Uterus (tissue), 4 donors: ENCODE data around the gene KCNQ1. TPM values are rescaled to one million over a fixed set of nuclear protein-coding genes. Genes with fewer than 3 reads are reported as not detected.

ENCODE experiments used
- DNase-seq, 2 donors: peaks; one replicate each; pipeline ENCODE4 v3.0.0-alpha.2; 2019 to 2020
- H3K27ac ChIP-seq, 2 donors: fragments of 200-600 bp; sonication (generic); 1 replicate in 1 of 2; 2 replicates in 1 of 2; pipeline ENCODE4 v1.5.1; 2016 to 2018
- H3K27me3 ChIP-seq, 2 donors: fragments of 200-600 bp; sonication (generic); one replicate each; pipeline ENCODE4 v1.5.1; 2018 to 2019; ENCODE audit warnings: control low read depth in 1 of 2
- H3K36me3 ChIP-seq, 2 donors: fragments of 200-600 bp; sonication (generic); one replicate each; pipeline ENCODE4 v1.5.1; 2019; ENCODE audit warnings: control low read depth in 1 of 2
- H3K4me1 ChIP-seq, 2 donors: fragments of 200-600 bp; sonication (generic); one replicate each; pipeline ENCODE4 v1.5.1; 2018 to 2019; ENCODE audit warnings: control low read depth in 1 of 2
- H3K4me3 ChIP-seq, 2 donors: fragments of 200-600 bp; sonication (generic); 1 replicate in 1 of 2; 2 replicates in 1 of 2; pipeline ENCODE4 v1.5.1; 2018 to 2019; ENCODE audit warnings: mild to moderate bottlenecking in 1 of 2
- H3K9me3 ChIP-seq, 2 donors: fragments of 200-600 bp; sonication (generic); one replicate each; pipeline ENCODE4 v1.5.1; 2019; ENCODE audit warnings: control low read depth in 1 of 2
- CTCF ChIP-seq, 4 experiments: fragments of 200-600 bp in 2 of 4; fragments of 450-650 bp in 2 of 4; sonication (generic) in 2 of 4; IDR thresholded peaks; one replicate each; pipeline ENCODE4 v1.5.1; 2016 to 2019; ENCODE audit warnings: antibody characterized with exemption in 4 of 4, mild to moderate bottlenecking in 2 of 4, moderate library complexity in 1 of 4
- POLR2A ChIP-seq, 2 donors: fragments of 450-650 bp; IDR thresholded peaks; one replicate each; pipeline ENCODE4 v1.6.1; 2016; ENCODE audit warnings: antibody characterized with exemption in 2 of 2, mild to moderate bottlenecking in 1 of 2, moderate library complexity in 1 of 2
- intact Hi-C: fragments of 100-400 bp; cut with DNase I; formaldehyde crosslinking; loops from one replicate; pipeline ENCODE4 v1.15.1; 2023; ENCODE audit warnings: low total_unique reads
- total RNA-seq, 4 donors: library from RNA; depleted of rRNA in 3 of 4; stranded (reverse); fragments of >200 nt in 3 of 4; gene quantifications; one replicate each; pipeline versions ENCODE4 v1.1.0 to v1.2.4, GENCODE V29; 2014 to 2023
- donor health status: DM: yes; HTN: yes; CAD: no.

Gene KCNQ1
- total RNA-seq, 4 donors from 2014 or later: 2.6 to 10.4 (median 5.4) TPM

- no peaks in the 10 kb centered on the region for H3K9me3 ChIP-seq
- H3K4me1 ChIP-seq: no peaks in the 10 kb centered on the region
- TF ChIP-seq CTCF (IDR thresholded peaks at IDR 0.05): no peak
- no peak for TF ChIP-seq POLR2A (IDR thresholded peaks at IDR 0.05)
- no peaks in the 10 kb centered on the region for H3K36me3 ChIP-seq
- H3K4me3 ChIP-seq: no peak overlapping the region
- DNase-seq: no peak
- H3K27me3 ChIP-seq: no peaks in the 10 kb centered on the region
- no peak overlapping the region for H3K27ac ChIP-seq
- intact Hi-C loops: no loop called here
Observed at GRCh38 chr11:2462986-2463765, 18.4 kb downstream of the KCNQ1 start.

GRCh38 chr11:2463766-2464277, 19.0 kb downstream of the KCNQ1 start:
- Histone ChIP-seq H3K27me3 (no peaks in the 10 kb centered on the region), H3K27ac (no peak overlapping the region), H3K4me3 (no peak overlapping the region), H3K36me3 (no peaks in the 10 kb centered on the region), H3K9me3 (no peaks in the 10 kb centered on the region), H3K4me1 (no peaks in the 10 kb centered on the region)
- TF ChIP-seq CTCF (IDR thresholded peaks at IDR 0.05) (no peak), POLR2A (IDR thresholded peaks at IDR 0.05) (no peak)
- DNase-seq: no peak
- intact Hi-C loops: no loop called here

GRCh38 chr11:2464451-2465165, 19.8 kb downstream of the KCNQ1 start:
- Histone ChIP-seq H3K27ac (no peak overlapping the region), H3K4me3 (no peak overlapping the region), H3K9me3 (no peaks in the 10 kb centered on the region), H3K27me3 (no peaks in the 10 kb centered on the region), H3K4me1 (no peaks in the 10 kb centered on the region), H3K36me3 (no peaks in the 10 kb centered on the region)
- TF ChIP-seq CTCF (IDR thresholded peaks at IDR 0.05) (no peak), POLR2A (IDR thresholded peaks at IDR 0.05) (no peak)
- no peak for DNase-seq
- intact Hi-C loops: no loop called here

GRCh38 chr11:2465202-2466068, 20.6 kb downstream of the KCNQ1 start:
- DNase-seq: no peak

More at GRCh38 chr11:2465202-2466068, 20.6 kb downstream of the KCNQ1 start:
- intact Hi-C loops: no loop called here
- no peaks in the 10 kb centered on the region for H3K4me1 ChIP-seq
- no peaks in the 10 kb centered on the region for H3K27me3 ChIP-seq
- no peaks in the 10 kb centered on the region for H3K36me3 ChIP-seq
- no peak overlapping the region for H3K27ac ChIP-seq
- H3K9me3 ChIP-seq: no peaks in the 10 kb centered on the region
- TF ChIP-seq POLR2A (IDR thresholded peaks at IDR 0.05) (no peak), CTCF (IDR thresholded peaks at IDR 0.05) (no peak)
- no peak overlapping the region for H3K4me3 ChIP-seq
